ENCODE data around the gene PSMB1.

The PSMB1 gene

DNA sequence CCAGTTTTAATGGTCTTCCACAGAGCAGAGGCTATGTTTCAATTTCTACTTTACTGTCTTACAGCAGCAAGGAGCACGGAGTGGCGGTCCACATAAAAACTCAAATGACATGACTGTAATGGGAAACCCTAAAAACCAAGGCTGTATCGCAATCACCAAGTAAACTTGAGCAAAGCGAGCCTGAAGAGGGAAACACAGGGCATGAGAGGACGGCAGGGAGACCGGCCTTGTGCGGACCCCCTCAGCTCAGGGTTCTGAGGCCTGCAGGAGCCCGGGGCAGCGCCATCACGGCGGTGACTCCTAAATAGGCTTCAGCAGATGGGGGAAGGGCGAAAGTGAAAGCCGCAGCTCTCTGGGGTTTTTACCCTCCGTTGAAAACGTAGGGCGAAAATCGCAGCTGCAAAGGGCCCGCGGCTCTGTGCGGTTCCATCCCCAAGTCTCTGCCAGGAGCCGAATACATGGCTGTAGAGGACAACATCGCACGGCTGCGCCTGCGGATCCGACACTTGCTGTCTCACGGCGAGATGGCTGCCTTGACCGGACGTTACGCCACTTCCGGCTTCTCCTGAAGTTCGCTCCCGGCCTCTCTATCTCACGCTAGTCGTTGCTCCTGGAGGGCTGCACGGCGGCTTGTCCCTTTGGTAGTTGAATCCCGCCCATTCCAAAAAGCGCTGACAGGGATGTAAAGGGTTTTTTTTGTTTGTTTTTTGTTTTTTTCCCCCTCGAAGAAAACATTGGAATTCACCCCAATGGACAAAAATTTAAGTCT lies at the start of gene PSMB1:
Gene PSMB1, minus strand, starts transcription at position 543 of the 769 bp plus-strand sequence. Its CDS starts 65 bp downstream, at position 478.
- no peaks in the 10 kb centered on the region for H3K9me3 Mint-ChIP-seq
- DNase-seq (ENCODE audit: low spot score in 2 of 2) (peak; percentile 63 to 72), ATAC-seq (ENCODE audit: low read depth) (peak; percentile 38)
- H3K36me3 Mint-ChIP-seq: peaks cover 19% of the 10 kb centered on the region
- peaks cover 22% of the 10 kb centered on the region for H3K4me1 Mint-ChIP-seq
- no peak within 1 kb of the TSS for H3K27ac Mint-ChIP-seq
- no peaks in the 10 kb centered on the region for H3K27me3 Mint-ChIP-seq
- H3K4me3 Mint-ChIP-seq: no peak within 1 kb of the TSS

DNA sequence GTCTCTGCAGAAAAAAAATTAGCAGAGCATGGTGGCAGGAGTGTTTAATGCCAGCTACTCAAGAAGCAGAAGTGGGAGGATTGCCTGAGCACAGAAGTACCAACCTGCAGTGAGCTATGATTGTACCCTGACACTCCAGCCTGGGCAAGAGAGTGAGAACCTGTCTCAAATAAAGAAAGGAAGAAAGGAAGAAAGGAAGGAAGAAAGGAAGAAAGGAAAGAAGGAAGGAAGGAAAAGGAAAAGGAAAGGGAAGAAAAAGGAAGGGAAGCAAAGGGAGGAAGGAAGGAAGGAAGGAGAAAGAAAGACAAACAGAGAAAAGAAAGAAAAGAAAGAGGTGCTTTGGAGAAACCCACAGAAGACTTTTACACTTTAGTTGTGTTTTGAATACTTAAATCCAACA lies 44.2 kb upstream of the PSMB1 start:
- Mint-ChIP-seq H3K27me3 (peaks cover 5% of the 10 kb centered on the region), H3K9me3 (peaks cover 11% of the 10 kb centered on the region), H3K36me3 (peaks cover 1% of the 10 kb centered on the region), H3K27ac (no peak overlapping the region), H3K4me1 (no peaks in the 10 kb centered on the region), H3K4me3 (no peak overlapping the region)
- no peak for DNase-seq (ENCODE audit: low spot score in 2 of 2)
- ATAC-seq (ENCODE audit: low read depth): no peak

DNA sequence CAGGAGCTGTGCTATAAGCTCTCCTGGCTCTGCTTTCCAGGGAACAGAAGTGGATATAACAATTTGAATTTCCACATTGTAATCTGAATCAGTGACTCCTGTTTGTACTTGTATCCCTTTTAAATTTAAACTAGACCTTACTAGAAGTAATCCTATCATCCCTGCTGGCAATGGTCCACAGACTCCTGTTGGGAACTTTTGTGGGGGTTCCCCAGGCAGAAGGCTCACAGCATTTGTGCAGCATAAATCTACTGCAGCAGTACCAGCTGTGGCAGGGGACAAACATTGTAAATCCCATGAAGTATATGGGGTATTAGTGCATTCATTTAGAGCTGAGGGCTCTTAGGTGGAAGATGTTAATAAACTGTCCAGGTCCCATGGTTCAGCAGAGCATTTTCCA lies 43.3 kb upstream of the PSMB1 start:
- DNase-seq (ENCODE audit: low spot score in 2 of 2) (no peak), ATAC-seq (ENCODE audit: low read depth) (no peak)
- Mint-ChIP-seq H3K27me3 (peaks cover 5% of the 10 kb centered on the region), H3K4me1 (no peaks in the 10 kb centered on the region), H3K36me3 (peaks cover 3% of the 10 kb centered on the region), H3K4me3 (no peak overlapping the region), H3K9me3 (peaks cover 17% of the 10 kb centered on the region), H3K27ac (no peak overlapping the region)

DNA sequence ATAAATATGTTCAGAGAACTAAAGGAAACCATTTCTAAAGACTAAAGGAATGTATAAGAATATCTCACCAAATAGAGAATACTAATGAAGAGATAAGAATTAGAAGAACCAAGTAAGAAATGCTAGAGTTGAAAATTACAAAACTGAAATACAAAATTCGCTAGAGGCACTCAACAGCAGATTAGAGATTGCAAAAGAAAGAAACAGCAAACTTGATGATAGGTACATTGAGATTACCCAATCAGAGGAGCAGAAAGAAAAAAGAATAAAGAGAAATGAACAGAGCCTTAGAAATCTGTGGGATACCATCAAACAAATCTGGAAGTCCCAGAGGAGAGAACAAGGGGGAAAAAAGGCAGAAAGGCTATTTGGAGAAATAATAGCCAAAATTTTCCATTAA lies 37.6 kb upstream of the PSMB1 start:
- no peak overlapping the region for H3K4me3 Mint-ChIP-seq
- H3K9me3 Mint-ChIP-seq: peaks cover 24% of the 10 kb centered on the region
- H3K36me3 Mint-ChIP-seq: peaks cover 5% of the 10 kb centered on the region
- no peak overlapping the region for H3K27ac Mint-ChIP-seq
- H3K27me3 Mint-ChIP-seq: peaks cover 6% of the 10 kb centered on the region
- ATAC-seq (ENCODE audit: low read depth) (no peak), DNase-seq (ENCODE audit: low spot score in 2 of 2) (no peak)
- H3K4me1 Mint-ChIP-seq: no peaks in the 10 kb centered on the region

DNA sequence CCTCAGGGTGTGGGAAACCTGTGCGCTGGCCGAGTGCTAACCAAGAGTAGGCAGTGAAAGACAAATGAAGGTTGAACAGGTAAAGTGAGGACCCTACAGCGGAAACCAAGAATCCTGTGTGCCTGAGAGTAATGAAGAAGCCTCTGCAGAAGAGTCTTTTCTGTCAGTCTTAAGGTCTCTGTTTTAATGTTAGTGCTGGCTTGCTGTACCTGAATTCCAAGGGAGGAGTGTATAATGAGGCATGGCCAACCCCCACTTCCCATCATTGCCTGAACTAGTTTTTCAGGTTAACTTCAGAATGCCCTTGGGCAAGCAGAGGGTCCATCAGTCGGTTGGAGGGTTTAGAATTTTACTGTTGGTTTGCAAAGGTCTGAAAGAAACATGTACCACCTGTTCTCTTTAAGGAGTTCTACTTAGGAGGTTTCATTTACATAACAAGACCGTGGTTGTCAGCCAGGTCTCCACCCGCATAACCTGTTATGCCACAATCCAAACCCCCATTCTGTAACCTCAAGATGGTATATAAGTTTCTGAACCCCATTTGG lies 31.9 kb upstream of the PSMB1 start:
- peak overlapping the region; percentile 97 for H3K4me3 Mint-ChIP-seq
- H3K9me3 Mint-ChIP-seq: peaks cover 2% of the 10 kb centered on the region
- H3K27ac Mint-ChIP-seq: peak overlapping the region; percentile 93
- peaks cover 14% of the 10 kb centered on the region for H3K4me1 Mint-ChIP-seq
- H3K27me3 Mint-ChIP-seq: peaks cover 3% of the 10 kb centered on the region
- ATAC-seq (ENCODE audit: low read depth): no peak
- peaks cover 13% of the 10 kb centered on the region for H3K36me3 Mint-ChIP-seq
- no peak for DNase-seq (ENCODE audit: low spot score in 2 of 2)

DNA sequence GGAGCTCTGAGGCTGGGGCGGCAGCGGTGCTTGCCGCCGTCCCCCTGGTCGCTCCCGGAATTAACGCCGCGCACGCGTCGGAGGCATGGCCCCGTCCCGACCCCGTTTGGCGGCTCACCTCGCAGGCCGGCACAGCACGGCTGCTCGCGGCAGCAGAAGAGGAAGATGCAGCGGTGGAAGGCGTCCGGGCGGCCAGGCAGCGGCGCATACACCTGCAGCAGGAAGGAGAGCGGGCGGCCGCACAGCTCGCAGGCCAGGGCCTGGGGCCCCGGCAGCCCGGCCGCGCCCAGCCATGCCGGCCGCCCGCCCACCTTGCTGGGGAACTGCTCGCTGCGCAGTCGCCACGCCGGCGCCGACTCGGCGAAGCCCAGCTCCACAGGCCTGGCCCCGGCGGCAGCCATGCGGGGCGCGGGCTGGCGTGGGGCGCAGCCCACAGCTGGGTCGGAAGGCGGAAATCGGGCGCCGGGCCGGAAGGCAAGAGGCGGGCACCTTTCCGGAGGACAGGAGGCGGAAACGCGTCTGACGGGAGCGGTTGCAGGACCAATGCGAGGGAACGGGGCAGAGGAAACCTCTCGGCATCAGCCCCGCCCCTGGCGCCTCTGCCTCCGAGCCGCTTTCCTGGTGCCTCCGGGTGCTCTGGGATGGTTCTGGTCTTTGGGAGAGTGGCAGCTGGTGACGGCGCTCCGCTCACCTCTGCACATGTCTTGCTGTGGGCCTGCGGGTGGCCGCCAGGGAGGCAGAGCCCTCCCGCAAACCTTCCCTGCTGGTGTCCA lies 31.3 kb upstream of the PSMB1 start, which contains the start of gene PDCD2:
Gene PDCD2, minus strand, starts transcription at position 457 of the 773 bp plus-strand sequence. Its CDS starts 56 bp downstream, at position 401.
- DNase-seq (ENCODE audit: low spot score in 2 of 2) (peak; percentile 83 to 89), ATAC-seq (ENCODE audit: low read depth) (peak; percentile 93)
- peaks cover 14% of the 10 kb centered on the region for H3K4me1 Mint-ChIP-seq
- no peaks in the 10 kb centered on the region for H3K9me3 Mint-ChIP-seq
- H3K36me3 Mint-ChIP-seq: peaks cover 15% of the 10 kb centered on the region
- peak within 1 kb of the TSS; percentile 97 for H3K4me3 Mint-ChIP-seq
- peak within 1 kb of the TSS; percentile 93 for H3K27ac Mint-ChIP-seq
- H3K27me3 Mint-ChIP-seq: peaks cover 1% of the 10 kb centered on the region

DNA sequence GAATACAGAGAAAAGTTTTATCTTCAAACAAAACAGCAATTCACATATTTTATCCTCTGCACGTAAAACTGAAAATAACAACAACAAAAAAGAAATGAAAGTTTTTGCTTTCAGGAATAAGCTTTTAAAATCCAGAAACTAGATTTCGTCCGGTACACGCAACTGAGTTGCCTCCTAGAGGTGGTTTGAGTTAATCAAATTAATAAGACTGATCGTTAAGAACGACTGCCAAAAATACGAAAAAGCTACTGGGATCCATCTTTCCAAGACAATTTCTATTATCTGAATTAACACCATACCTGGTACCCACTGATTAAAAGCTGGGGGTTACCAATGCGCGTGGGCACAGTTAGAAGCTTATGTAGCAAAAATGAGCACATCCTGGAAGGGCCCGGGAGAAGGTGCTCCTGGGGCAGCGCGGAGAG lies 30.7 kb upstream of the PSMB1 start:
- Mint-ChIP-seq H3K27me3 (peaks cover 1% of the 10 kb centered on the region), H3K36me3 (peaks cover 16% of the 10 kb centered on the region), H3K27ac (peak overlapping the region; percentile 84), H3K9me3 (no peaks in the 10 kb centered on the region), H3K4me3 (peak overlapping the region; percentile 93), H3K4me1 (peaks cover 14% of the 10 kb centered on the region)
- no peak for DNase-seq (ENCODE audit: low spot score in 2 of 2)
- ATAC-seq (ENCODE audit: low read depth): no peak

DNA sequence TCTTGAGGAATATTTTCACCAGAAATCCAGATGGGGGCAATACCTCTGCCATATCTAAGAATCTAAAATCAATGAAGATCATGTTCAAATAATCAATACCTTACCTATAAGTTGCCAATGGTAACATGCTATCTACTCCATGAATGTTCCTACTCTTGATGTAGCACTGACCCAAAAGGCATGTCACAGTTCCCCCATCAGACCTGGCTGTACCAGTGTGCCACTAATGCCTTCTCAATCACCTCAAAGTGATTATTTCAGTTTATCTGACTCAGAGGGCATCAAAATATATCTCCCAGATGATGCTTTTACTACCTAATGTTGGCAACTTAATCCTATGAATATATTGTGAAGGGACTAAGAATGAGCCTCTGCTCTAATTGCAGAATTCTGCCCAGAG lies 25.8 kb upstream of the PSMB1 start:
- H3K27ac Mint-ChIP-seq: peak overlapping the region; percentile 50
- ATAC-seq (ENCODE audit: low read depth) (no peak), DNase-seq (ENCODE audit: low spot score in 2 of 2) (no peak)
- peaks cover 5% of the 10 kb centered on the region for H3K4me1 Mint-ChIP-seq
- no peaks in the 10 kb centered on the region for H3K27me3 Mint-ChIP-seq
- no peak overlapping the region for H3K4me3 Mint-ChIP-seq
- H3K36me3 Mint-ChIP-seq: peaks cover 21% of the 10 kb centered on the region
- H3K9me3 Mint-ChIP-seq: no peaks in the 10 kb centered on the region

DNA sequence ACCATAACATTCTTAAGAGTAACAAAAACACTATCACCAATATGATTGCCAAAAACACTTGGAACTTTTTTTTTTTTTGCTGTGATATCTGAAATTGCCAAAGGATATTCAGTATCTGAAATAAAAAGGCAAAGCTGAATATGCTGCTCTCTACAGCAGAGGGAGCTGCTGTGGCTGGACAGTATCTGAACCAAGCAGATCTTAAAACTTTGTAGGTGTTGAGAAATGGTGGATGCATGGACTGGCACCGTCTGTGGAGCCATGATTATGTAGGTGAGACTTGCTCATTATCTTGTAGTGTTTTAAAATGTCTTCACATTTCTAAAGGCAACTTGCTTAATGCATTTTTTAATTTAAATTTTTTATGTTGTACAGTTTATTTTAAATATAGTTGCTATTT lies 22.1 kb upstream of the PSMB1 start:
- ATAC-seq (ENCODE audit: low read depth) (no peak), DNase-seq (ENCODE audit: low spot score in 2 of 2) (no peak)
- Mint-ChIP-seq H3K27me3 (no peaks in the 10 kb centered on the region), H3K4me1 (no peaks in the 10 kb centered on the region), H3K9me3 (no peaks in the 10 kb centered on the region), H3K4me3 (no peak overlapping the region), H3K27ac (peak overlapping the region; percentile 69), H3K36me3 (peaks cover 18% of the 10 kb centered on the region)

DNA sequence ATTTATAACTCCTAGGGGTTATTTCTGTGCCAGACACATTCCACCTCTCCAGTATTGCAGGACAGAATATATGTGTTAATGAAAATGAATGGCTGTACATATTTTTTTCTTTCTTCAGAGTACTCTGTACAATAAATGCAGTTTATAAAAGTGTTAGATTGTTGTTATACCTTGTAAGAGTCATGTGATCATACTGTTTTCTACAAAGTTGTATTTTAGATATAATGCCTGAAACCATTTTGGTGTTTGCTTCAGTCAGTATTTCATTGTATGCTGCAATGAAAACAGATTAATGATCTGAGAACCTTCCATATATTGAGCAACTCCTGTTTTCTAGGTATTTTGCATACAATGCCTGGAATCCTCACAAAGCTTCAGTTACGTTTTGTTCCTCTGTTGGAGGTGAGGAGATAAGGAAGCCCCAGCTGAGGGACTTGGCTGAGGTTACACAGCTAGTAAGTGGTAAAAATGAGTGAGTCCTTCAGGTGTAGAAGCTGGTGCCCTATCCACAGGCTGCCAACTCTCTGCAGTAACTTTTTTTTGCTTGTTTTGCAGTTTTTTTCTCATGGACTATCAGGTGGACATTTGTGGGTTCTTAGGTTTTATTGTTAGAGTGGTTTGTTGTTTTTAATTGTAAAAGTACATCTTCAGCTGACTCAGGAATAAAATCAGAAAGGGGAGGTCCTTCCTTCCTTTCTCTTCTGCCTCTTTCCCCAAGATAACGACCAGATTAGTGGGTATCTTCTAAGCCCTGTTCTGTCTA lies 19.8 kb upstream of the PSMB1 start:
- Mint-ChIP-seq H3K27ac (no peak overlapping the region), H3K36me3 (peaks cover 23% of the 10 kb centered on the region), H3K9me3 (no peaks in the 10 kb centered on the region), H3K4me3 (no peak overlapping the region), H3K4me1 (no peaks in the 10 kb centered on the region), H3K27me3 (no peaks in the 10 kb centered on the region)
- ATAC-seq (ENCODE audit: low read depth) (no peak), DNase-seq (ENCODE audit: low spot score in 2 of 2) (no peak)

DNA sequence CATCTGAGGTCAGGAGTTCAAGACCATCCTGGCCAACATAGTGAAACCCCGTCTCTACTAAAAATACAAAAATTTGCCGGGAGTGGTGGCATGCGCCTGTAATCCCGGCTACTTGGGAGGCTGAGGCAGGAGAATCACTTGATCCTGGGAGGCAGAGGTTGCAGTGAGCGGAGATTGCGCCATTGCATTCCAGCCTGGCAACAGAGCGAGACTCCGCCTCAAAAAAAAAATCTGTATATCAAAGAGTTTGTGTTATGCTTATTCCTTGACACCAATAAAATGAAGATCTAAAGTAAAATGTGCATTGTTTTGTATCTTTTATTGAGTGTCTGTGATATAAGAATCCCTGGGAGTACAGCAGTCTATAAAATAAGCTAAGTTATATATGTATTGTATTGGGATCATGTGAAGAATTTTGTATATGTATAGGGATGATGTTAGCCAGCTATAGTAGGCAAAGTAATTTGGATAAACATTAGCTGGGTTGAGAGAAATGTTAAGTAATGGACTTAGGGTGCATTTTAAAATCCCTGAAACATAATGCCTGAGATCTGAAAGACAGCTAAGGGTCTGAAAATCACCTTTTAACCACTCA lies 11.9 kb upstream of the PSMB1 start:
- H3K9me3 Mint-ChIP-seq: no peaks in the 10 kb centered on the region
- H3K27ac Mint-ChIP-seq: no peak overlapping the region
- peaks cover 5% of the 10 kb centered on the region for H3K4me1 Mint-ChIP-seq
- DNase-seq (ENCODE audit: low spot score in 2 of 2) (no peak), ATAC-seq (ENCODE audit: low read depth) (no peak)
- peaks cover 22% of the 10 kb centered on the region for H3K36me3 Mint-ChIP-seq
- H3K27me3 Mint-ChIP-seq: no peaks in the 10 kb centered on the region
- no peak overlapping the region for H3K4me3 Mint-ChIP-seq

DNA sequence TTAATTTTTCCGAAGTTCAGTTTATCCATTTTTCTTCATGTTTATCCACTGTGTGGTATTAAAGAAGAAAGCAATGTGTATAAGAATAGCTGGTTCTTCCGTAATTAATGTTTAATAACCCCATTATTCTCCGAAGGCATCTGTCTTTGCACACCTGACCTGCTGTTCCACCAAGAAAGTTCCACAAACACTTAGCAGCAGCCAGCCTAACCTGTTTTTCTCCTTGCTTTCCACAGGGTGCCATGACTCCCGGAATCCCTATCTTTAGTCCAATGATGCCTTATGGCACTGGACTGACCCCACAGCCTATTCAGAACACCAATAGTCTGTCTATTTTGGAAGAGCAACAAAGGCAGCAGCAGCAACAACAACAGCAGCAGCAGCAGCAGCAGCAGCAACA lies 8.4 kb upstream of the PSMB1 start:
- no peak for ATAC-seq (ENCODE audit: low read depth)
- no peak overlapping the region for H3K4me3 Mint-ChIP-seq
- peaks cover 30% of the 10 kb centered on the region for H3K36me3 Mint-ChIP-seq
- H3K27ac Mint-ChIP-seq: no peak overlapping the region
- no peaks in the 10 kb centered on the region for H3K27me3 Mint-ChIP-seq
- DNase-seq (ENCODE audit: low spot score in 2 of 2): no peak
- H3K4me1 Mint-ChIP-seq: peaks cover 15% of the 10 kb centered on the region
- H3K9me3 Mint-ChIP-seq: no peaks in the 10 kb centered on the region

DNA sequence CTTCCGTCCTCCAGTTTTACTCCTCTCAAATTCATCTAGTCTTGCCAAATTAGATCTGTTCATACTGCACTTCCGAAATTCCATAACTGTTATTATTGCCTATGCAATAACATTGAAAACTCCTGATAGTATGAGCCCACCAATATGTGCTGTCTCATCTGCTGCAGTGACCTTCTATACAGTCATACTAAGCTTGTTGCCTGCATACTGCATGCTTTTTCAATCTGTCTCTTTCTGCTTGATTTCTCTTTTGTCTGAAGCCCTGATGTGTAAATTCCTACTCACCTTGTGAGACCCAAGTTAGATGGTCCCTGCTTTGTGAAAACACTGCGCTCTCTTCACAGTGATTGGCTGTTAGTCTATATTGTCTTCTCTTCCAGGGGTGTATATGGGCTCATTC lies 2.2 kb upstream of the PSMB1 start:
- ATAC-seq (ENCODE audit: low read depth): no peak
- peaks cover 21% of the 10 kb centered on the region for H3K36me3 Mint-ChIP-seq
- no peak overlapping the region for H3K27ac Mint-ChIP-seq
- peaks cover 23% of the 10 kb centered on the region for H3K4me1 Mint-ChIP-seq
- H3K4me3 Mint-ChIP-seq: no peak overlapping the region
- no peak for DNase-seq (ENCODE audit: low spot score in 2 of 2)
- H3K9me3 Mint-ChIP-seq: no peaks in the 10 kb centered on the region
- no peaks in the 10 kb centered on the region for H3K27me3 Mint-ChIP-seq
